ENCODE measurements around the gene ATXN7L3B.

DNA sequence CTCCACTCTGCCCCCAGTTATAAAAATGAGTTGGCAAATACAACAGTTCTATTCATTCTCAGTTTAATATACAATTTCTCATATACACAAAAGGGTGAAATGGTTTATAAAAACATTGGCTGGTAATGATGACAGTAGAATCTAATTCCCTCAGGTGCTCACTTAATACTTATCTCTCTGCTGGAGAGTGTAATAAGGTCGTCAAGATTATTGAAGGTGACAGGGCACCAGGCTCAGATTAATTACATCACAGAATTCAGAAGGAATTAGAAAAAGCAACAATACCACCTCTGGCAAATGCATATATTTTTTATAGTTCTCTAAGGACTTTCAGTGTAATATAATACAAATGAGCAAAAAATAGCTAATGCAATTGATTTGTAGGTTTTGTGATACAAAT is 42.3 kb downstream of the ATXN7L3B start:
- TF ChIP-seq, protein P1, sequence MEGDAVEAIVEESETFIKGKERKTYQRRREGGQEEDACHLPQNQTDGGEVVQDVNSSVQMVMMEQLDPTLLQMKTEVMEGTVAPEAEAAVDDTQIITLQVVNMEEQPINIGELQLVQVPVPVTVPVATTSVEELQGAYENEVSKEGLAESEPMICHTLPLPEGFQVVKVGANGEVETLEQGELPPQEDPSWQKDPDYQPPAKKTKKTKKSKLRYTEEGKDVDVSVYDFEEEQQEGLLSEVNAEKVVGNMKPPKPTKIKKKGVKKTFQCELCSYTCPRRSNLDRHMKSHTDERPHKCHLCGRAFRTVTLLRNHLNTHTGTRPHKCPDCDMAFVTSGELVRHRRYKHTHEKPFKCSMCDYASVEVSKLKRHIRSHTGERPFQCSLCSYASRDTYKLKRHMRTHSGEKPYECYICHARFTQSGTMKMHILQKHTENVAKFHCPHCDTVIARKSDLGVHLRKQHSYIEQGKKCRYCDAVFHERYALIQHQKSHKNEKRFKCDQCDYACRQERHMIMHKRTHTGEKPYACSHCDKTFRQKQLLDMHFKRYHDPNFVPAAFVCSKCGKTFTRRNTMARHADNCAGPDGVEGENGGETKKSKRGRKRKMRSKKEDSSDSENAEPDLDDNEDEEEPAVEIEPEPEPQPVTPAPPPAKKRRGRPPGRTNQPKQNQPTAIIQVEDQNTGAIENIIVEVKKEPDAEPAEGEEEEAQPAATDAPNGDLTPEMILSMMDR (IDR thresholded peaks at IDR 0.05): no peak
- TF ChIP-seq POLR2A (IDR thresholded peaks at IDR 0.05): no peak

Data from esophagus squamous epithelium (tissue), 4 donors.